Right forelimb (tissue), 1 donor: ENCODE data around the gene ATP10B.

Experiments
- DNase-seq: peaks from one replicate; pipeline ENCODE4 v3.0.0-alpha.2; 2018

The ATP10B gene

GRCh38 chr5:160627921-160628618, 223.9 kb downstream of the ATP10B start:
- DNase-seq = no peak

GRCh38 chr5:160626322-160626721, 225.7 kb downstream of the ATP10B start:
- DNase-seq = no peak

GRCh38 chr5:160621526-160621925, 230.5 kb downstream of the ATP10B start:
- no peak for DNase-seq

GRCh38 chr5:160620401-160620800, 231.6 kb downstream of the ATP10B start:
- no peak for DNase-seq

GRCh38 chr5:160619381-160619780, 232.6 kb downstream of the ATP10B start:
- DNase-seq = no peak

- no peak for DNase-seq
These were observed 233.7 kb downstream of the ATP10B start for GRCh38 chr5:160618286-160618685.

- no peak for DNase-seq
These were observed 235.1 kb downstream of the ATP10B start for GRCh38 chr5:160616712-160617497.

GRCh38 chr5:160614136-160614535, 237.9 kb downstream of the ATP10B start:
- DNase-seq = no peak

- DNase-seq = no peak
These were observed 246.7 kb downstream of the ATP10B start for GRCh38 chr5:160605266-160605665.

- no peak for DNase-seq
These were observed 247.5 kb downstream of the ATP10B start for GRCh38 chr5:160604484-160604883.

- no peak for DNase-seq
These were observed 249.3 kb downstream of the ATP10B start for GRCh38 chr5:160602744-160603143.

GRCh38 chr5:160601046-160601445, 251.0 kb downstream of the ATP10B start:
- no peak for DNase-seq

- DNase-seq = no peak
These were observed 278.7 kb downstream of the ATP10B start for GRCh38 chr5:160573318-160573717.

- no peak for DNase-seq
These were observed 284.8 kb downstream of the ATP10B start for GRCh38 chr5:160567031-160567705.

GRCh38 chr5:160565376-160565775, 286.6 kb downstream of the ATP10B start:
- no peak for DNase-seq

- no peak for DNase-seq
These were observed 295.2 kb downstream of the ATP10B start for GRCh38 chr5:160556846-160557245.

GRCh38 chr5:160555971-160556631, 295.9 kb downstream of the ATP10B start:
- DNase-seq = no peak

GRCh38 chr5:160555581-160555970, 296.4 kb downstream of the ATP10B start:
- no peak for DNase-seq

GRCh38 chr5:160550075-160550474, 301.9 kb downstream of the ATP10B start:
- DNase-seq = no peak

GRCh38 chr5:160548949-160549645, 302.9 kb downstream of the ATP10B start:
- DNase-seq = no peak

- DNase-seq = no peak
These were observed 304.1 kb downstream of the ATP10B start for GRCh38 chr5:160547872-160548271.

- no peak for DNase-seq
These were observed 304.9 kb downstream of the ATP10B start for GRCh38 chr5:160547061-160547460.

- DNase-seq = no peak
These were observed 306.2 kb downstream of the ATP10B start for GRCh38 chr5:160545832-160546231.
